GM23338 (cell line): Measurements from ENCODE around the gene NUF2. TPM values are rescaled to one million over a fixed set of nuclear protein-coding genes. Genes with fewer than 3 reads are reported as not detected.

ENCODE experiments used
- ATAC-seq: fragments of 200-7000 bp; cut with Tn5 transposase; 3 replicates; pipeline ENCODE4 v1.9.1; 2020
- DNase-seq: peaks from one replicate; pipeline ENCODE4 v3.0.0-alpha.2; 2015; ENCODE audit warnings: low spot score
- H2AFZ ChIP-seq: fragments of 200-600 bp; sonication (generic); 2 replicates; pipeline ENCODE4 v1.8.0; 2016; ENCODE audit warnings: antibody characterized with exemption, mild to moderate bottlenecking, moderate library complexity
- H3F3A ChIP-seq: fragments of 200-600 bp; sonication (generic); replicated peaks from 2 replicates; pipeline ENCODE4 v1.8.0; 2017; ENCODE audit warnings: antibody characterized with exemption, mixed run types, low read depth
- H3K27ac ChIP-seq: fragments of 200-600 bp; sonication (generic); 2 replicates; pipeline ENCODE4 v1.6.1; 2016; ENCODE audit warnings: low read depth
- H3K27me3 ChIP-seq: fragments of 200-600 bp; sonication (generic); 2 replicates; pipeline ENCODE4 v1.8.0; 2016; ENCODE audit warnings: mild to moderate bottlenecking, mixed run types, moderate library complexity; ENCODE audit not compliant: insufficient read depth
- H3K36me3 ChIP-seq: fragments of 200-600 bp; sonication (generic); 2 replicates; pipeline ENCODE4 v1.8.0; 2016; ENCODE audit warnings: mild to moderate bottlenecking; ENCODE audit not compliant: insufficient read depth
- H3K4me1 ChIP-seq: fragments of 200-600 bp; sonication (generic); 2 replicates; pipeline ENCODE4 v1.8.0; 2016; ENCODE audit warnings: mild to moderate bottlenecking, moderate library complexity; ENCODE audit not compliant: insufficient read depth
- H3K4me2 ChIP-seq: fragments of 200-600 bp; sonication (generic); 2 replicates; pipeline ENCODE4 v1.7.1; 2017; ENCODE audit warnings: mixed run types
- H3K4me3 ChIP-seq: fragments of 200-600 bp; sonication (generic); 2 replicates; pipeline ENCODE4 v1.6.1; 2016; ENCODE audit warnings: mixed run types
- H3K79me2 ChIP-seq: fragments of 200-600 bp; sonication (generic); replicated peaks from 2 replicates; pipeline ENCODE4 v1.8.0; 2017; ENCODE audit warnings: mild to moderate bottlenecking; ENCODE audit not compliant: insufficient read depth
- H3K9me2 ChIP-seq: fragments of 200-600 bp; sonication (generic); 2 replicates; pipeline ENCODE4 v1.8.0; 2017; ENCODE audit not compliant: insufficient read depth
- H4K20me1 ChIP-seq: fragments of 200-600 bp; sonication (generic); replicated peaks from 2 replicates; pipeline ENCODE4 v1.8.0; 2017; ENCODE audit warnings: mild to moderate bottlenecking; ENCODE audit not compliant: insufficient read depth
- H3K27ac Mint-ChIP-seq: 2 replicates; pipeline ENCODE4 v1.8.0; 2020; ENCODE audit warnings: inconsistent platforms, mild to moderate bottlenecking, moderate library complexity, mixed read lengths
- H3K27me3 Mint-ChIP-seq: 3 replicates; pipeline ENCODE4 v1.8.0; 2022; ENCODE audit warnings: low read depth, mild to moderate bottlenecking, moderate library complexity, mixed read lengths, inconsistent platforms; ENCODE audit not compliant: insufficient read depth, poor library complexity
- H3K36me3 Mint-ChIP-seq: 3 replicates; pipeline ENCODE4 v1.8.0; 2021; ENCODE audit warnings: low read depth, mild to moderate bottlenecking, inconsistent platforms, moderate library complexity, mixed read lengths
- H3K4me1 Mint-ChIP-seq: 3 replicates; pipeline ENCODE4 v1.8.0; 2020; ENCODE audit warnings: mild to moderate bottlenecking, inconsistent platforms, mixed read lengths
- H3K4me3 Mint-ChIP-seq: 3 replicates; pipeline ENCODE4 v1.8.0; 2021; ENCODE audit warnings: moderate library complexity, mild to moderate bottlenecking, inconsistent platforms, mixed read lengths
- H3K9me3 Mint-ChIP-seq: 3 replicates; pipeline ENCODE4 v1.8.0; 2020; ENCODE audit warnings: moderate library complexity, mild to moderate bottlenecking, inconsistent platforms, mixed read lengths
- CREB1 ChIP-seq: fragments of 250-450 bp; sonication (Bioruptor Pico); IDR thresholded peaks from 2 replicates; pipeline ENCODE4 v1.5.0; 2020; ENCODE audit warnings: low read depth, mild to moderate bottlenecking, moderate library complexity
- EZH2 ChIP-seq: fragments of 200-600 bp; sonication (generic); IDR thresholded peaks from one replicate; pipeline ENCODE4 v1.8.0; 2017; ENCODE audit warnings: antibody characterized with exemption, mild to moderate bottlenecking, low read depth; ENCODE audit not compliant: unreplicated experiment
- EZH2phosphoT487 ChIP-seq: fragments of 200-600 bp; sonication (generic); IDR thresholded peaks from one replicate; pipeline ENCODE4 v1.8.1; 2018; ENCODE audit warnings: antibody characterized with exemption; ENCODE audit not compliant: unreplicated experiment
- JUNB ChIP-seq: IDR thresholded peaks from one replicate; pipeline ENCODE4 v1.6.1; 2016; ENCODE audit warnings: antibody characterized with exemption; ENCODE audit not compliant: unreplicated experiment
- NANOG ChIP-seq: IDR thresholded peaks from 2 replicates; pipeline ENCODE4 v1.6.1; 2016; ENCODE audit warnings: antibody characterized with exemption, borderline replicate concordance
- POLR2AphosphoS5 ChIP-seq: IDR thresholded peaks from 2 replicates; pipeline ENCODE4 v1.6.1; 2016; ENCODE audit warnings: antibody characterized with exemption, low read depth
- REST ChIP-seq: IDR thresholded peaks from one replicate; pipeline ENCODE4 v1.6.1; 2018; ENCODE audit warnings: antibody characterized with exemption; ENCODE audit not compliant: unreplicated experiment
- STAT1 ChIP-seq: IDR thresholded peaks from one replicate; pipeline ENCODE4 v1.6.1; 2016; ENCODE audit warnings: antibody characterized with exemption; ENCODE audit not compliant: unreplicated experiment
- ZNF114 ChIP-seq: fragments of 250-450 bp; sonication (Bioruptor Pico); IDR thresholded peaks from 2 replicates; pipeline ENCODE4 v1.5.0; 2020; ENCODE audit warnings: mild to moderate bottlenecking, moderate library complexity
- ZNF331 ChIP-seq: fragments of 250-450 bp; sonication (Bioruptor Pico); IDR thresholded peaks from 2 replicates; pipeline ENCODE4 v1.5.0; 2020; ENCODE audit warnings: low read depth, mild to moderate bottlenecking, moderate library complexity
- ZNF462 ChIP-seq: fragments of 250-450 bp; sonication (Bioruptor Pico); IDR thresholded peaks from 2 replicates; pipeline ENCODE4 v1.5.0; 2020; ENCODE audit warnings: mild to moderate bottlenecking, moderate library complexity
- polyA plus RNA-seq: library from polyadenylated mRNA; unstranded; fragments of >200 nt; fragmentation: Nextera tagmentation; extraction: Ambion mirVana; gene quantifications from 2 replicates; pipeline ENCODE4 v1.2.1, GENCODE V29; 2016
- total RNA-seq: library from RNA; depleted of rRNA; stranded (reverse); fragments of >200 nt; shearing (Covaris generic); gene quantifications from 2 replicates; pipeline ENCODE4 v1.2.3, GENCODE V29; 2014
- TF ChIP-seq, protein P1 (sequence below): IDR thresholded peaks from 2 replicates; pipeline ENCODE4 v1.6.1; 2016; ENCODE audit warnings: antibody characterized with exemption
- TF ChIP-seq, protein P2 (sequence below), 2 experiments: fragments of 200-600 bp in 1 of 2; sonication (generic) in 1 of 2; conservative IDR thresholded peaks; 2 replicates each; pipeline versions ENCODE4 v1.5.1 to v1.6.1; 2016 to 2017; ENCODE audit warnings: antibody characterized with exemption in 2 of 2, low read depth in 2 of 2, mild to moderate bottlenecking in 2 of 2, moderate library complexity in 1 of 2

NUF2 gene
- total and polyA plus RNA-seq, 2 experiments from 2014 or later, result 21.7 to 51.4 TPM

DNA sequence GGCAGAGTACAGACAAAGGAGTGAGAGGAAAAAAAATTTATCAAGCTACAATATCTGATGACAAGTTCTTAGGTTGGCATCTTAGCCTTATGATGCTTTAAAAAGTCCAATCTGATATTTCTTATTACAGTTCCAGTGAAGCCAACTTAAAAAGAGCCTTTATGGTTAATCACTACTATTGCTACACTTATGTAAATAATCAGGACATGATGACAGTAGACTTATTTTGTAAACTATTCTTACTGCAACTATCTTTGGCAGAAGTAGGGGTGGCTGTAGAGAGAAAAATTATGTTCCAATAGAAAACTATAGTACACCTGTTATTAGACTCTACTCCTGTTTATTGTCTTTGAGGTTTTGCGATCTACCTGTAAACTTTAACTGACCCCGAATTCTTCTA is 25.8 kb upstream of the NUF2 start:
- Histone ChIP-seq H3K79me2 (no peaks in the 10 kb centered on the region), H3K4me3 (no peak overlapping the region), H4K20me1 (no peaks in the 10 kb centered on the region), H3K9me2 (0 out of 2 replicates have a peak, but pooled peaks cover 2% of the 10 kb centered on the region), H3K4me1 (peaks cover 28% of the 10 kb centered on the region), H3K36me3 (no peaks in the 10 kb centered on the region), H3K4me2 (no peak overlapping the region), H3F3A (no peaks in the 10 kb centered on the region), H3K27me3 (no peaks in the 10 kb centered on the region), H3K27ac (no peak overlapping the region), H2AFZ (no peak overlapping the region)
- peaks cover 2% of the 10 kb centered on the region for H3K27me3 Mint-ChIP-seq
- H3K4me1 Mint-ChIP-seq, result peaks cover 13% of the 10 kb centered on the region; the same call in 2 of the 3 replicates
- TF ChIP-seq, protein P1, sequence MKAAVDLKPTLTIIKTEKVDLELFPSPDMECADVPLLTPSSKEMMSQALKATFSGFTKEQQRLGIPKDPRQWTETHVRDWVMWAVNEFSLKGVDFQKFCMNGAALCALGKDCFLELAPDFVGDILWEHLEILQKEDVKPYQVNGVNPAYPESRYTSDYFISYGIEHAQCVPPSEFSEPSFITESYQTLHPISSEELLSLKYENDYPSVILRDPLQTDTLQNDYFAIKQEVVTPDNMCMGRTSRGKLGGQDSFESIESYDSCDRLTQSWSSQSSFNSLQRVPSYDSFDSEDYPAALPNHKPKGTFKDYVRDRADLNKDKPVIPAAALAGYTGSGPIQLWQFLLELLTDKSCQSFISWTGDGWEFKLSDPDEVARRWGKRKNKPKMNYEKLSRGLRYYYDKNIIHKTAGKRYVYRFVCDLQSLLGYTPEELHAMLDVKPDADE, result no peak
- no peak for TF ChIP-seq STAT1
- no peak for TF ChIP-seq POLR2AphosphoS5
- no peak for TF ChIP-seq ZNF331 (CRISPR knock-in tag)
- no peak for TF ChIP-seq ZNF114 (CRISPR knock-in tag)
- TF ChIP-seq, protein P2, sequence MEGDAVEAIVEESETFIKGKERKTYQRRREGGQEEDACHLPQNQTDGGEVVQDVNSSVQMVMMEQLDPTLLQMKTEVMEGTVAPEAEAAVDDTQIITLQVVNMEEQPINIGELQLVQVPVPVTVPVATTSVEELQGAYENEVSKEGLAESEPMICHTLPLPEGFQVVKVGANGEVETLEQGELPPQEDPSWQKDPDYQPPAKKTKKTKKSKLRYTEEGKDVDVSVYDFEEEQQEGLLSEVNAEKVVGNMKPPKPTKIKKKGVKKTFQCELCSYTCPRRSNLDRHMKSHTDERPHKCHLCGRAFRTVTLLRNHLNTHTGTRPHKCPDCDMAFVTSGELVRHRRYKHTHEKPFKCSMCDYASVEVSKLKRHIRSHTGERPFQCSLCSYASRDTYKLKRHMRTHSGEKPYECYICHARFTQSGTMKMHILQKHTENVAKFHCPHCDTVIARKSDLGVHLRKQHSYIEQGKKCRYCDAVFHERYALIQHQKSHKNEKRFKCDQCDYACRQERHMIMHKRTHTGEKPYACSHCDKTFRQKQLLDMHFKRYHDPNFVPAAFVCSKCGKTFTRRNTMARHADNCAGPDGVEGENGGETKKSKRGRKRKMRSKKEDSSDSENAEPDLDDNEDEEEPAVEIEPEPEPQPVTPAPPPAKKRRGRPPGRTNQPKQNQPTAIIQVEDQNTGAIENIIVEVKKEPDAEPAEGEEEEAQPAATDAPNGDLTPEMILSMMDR (conservative IDR thresholded peaks at IDR 0.05; ENCODE audit: low read depth in 2 of 2), result no peak
- TF ChIP-seq EZH2phosphoT487, result no peak
- no peak for TF ChIP-seq REST
- no peak for TF ChIP-seq JUNB
- TF ChIP-seq CREB1, result no peak
- no peak for TF ChIP-seq ZNF462 (CRISPR knock-in tag)
- TF ChIP-seq NANOG, result no peak
- no peak for TF ChIP-seq EZH2
- no peak overlapping the region for H3K4me3 Mint-ChIP-seq
- peaks cover 5% of the 10 kb centered on the region; the same call in 2 of the 3 replicates for H3K9me3 Mint-ChIP-seq
- DNase-seq, result no peak
- no peak overlapping the region for H3K27ac Mint-ChIP-seq
- peaks cover 25% of the 10 kb centered on the region for H3K36me3 Mint-ChIP-seq
- ATAC-seq, result no peak
